Measurements from ENCODE around the gene CAPN11.
"Not testable (repeated sequence)": the region's sequence is repeated elsewhere in the genome, so short reads cannot be mapped to it uniquely, and the experiment has no call there.

CAPN11 gene

GRCh38 chr6:44230034-44230675 lies 71.5 kb downstream of the CAPN11 start:
- DNase-seq = no peak

GRCh38 chr6:44231426-44231825 lies 72.8 kb downstream of the CAPN11 start:
- not testable (repeated sequence) for DNase-seq

- DNase-seq = no peak
These were observed 74.3 kb downstream of the CAPN11 start for GRCh38 chr6:44232676-44233566.

- no peak for DNase-seq
These were observed 75.0 kb downstream of the CAPN11 start for GRCh38 chr6:44233567-44234100.
